Smooth muscle cell (in vitro differentiated cells): ENCODE measurements around the gene EYA3. TPM values are rescaled to one million over a fixed set of nuclear protein-coding genes. Genes with fewer than 3 reads are reported as not detected.

ENCODE experiments used
- DNase-seq: peaks from one replicate; lab custom pipeline; 2025; ENCODE audit not compliant: unreplicated experiment; lab: John Stamatoyannopoulos, UW
- H2AFZ ChIP-seq: fragments of 200-600 bp; sonication (generic); 2 replicates; pipeline ENCODE4 v1.6.0; 2016; ENCODE audit warnings: antibody characterized with exemption, low read depth, mild to moderate bottlenecking
- H3F3A ChIP-seq: fragments of 200-600 bp; sonication (generic); 2 replicates; pipeline ENCODE4 v1.6.0; 2017; ENCODE audit warnings: antibody characterized with exemption, low read depth
- H3K27ac ChIP-seq: fragments of 200-600 bp; sonication (generic); 2 replicates; pipeline ENCODE4 v1.5.1; 2016; ENCODE audit warnings: low read depth, mild to moderate bottlenecking
- H3K27me3 ChIP-seq: fragments of 200-600 bp; sonication (generic); 2 replicates; pipeline ENCODE4 v1.6.1; 2016; ENCODE audit warnings: low read depth, mild to moderate bottlenecking
- H3K36me3 ChIP-seq: fragments of 200-600 bp; sonication (generic); 2 replicates; pipeline ENCODE4 v1.5.1; 2016; ENCODE audit warnings: low read depth
- H3K4me1 ChIP-seq: fragments of 200-600 bp; sonication (generic); 2 replicates; pipeline ENCODE4 v1.5.1; 2016; ENCODE audit warnings: low read depth
- H3K4me2 ChIP-seq: fragments of 200-600 bp; sonication (generic); 2 replicates; pipeline ENCODE4 v1.6.0; 2016; ENCODE audit warnings: mild to moderate bottlenecking
- H3K4me3 ChIP-seq: fragments of 200-600 bp; sonication (generic); 2 replicates; pipeline ENCODE4 v1.5.1; 2016; ENCODE audit warnings: mild to moderate bottlenecking
- H3K79me2 ChIP-seq: fragments of 200-600 bp; sonication (generic); 2 replicates; pipeline ENCODE4 v1.6.0; 2016; ENCODE audit warnings: low read depth, mild to moderate bottlenecking
- H3K9ac ChIP-seq: fragments of 200-600 bp; sonication (generic); 2 replicates; pipeline ENCODE4 v1.6.0; 2016; ENCODE audit warnings: low read depth
- H3K9me3 ChIP-seq: fragments of 200-600 bp; sonication (generic); replicated peaks from 2 replicates; pipeline ENCODE4 v1.5.1; 2016; ENCODE audit warnings: low read depth
- H4K20me1 ChIP-seq: fragments of 200-600 bp; sonication (generic); 2 replicates; pipeline ENCODE4 v1.6.0; 2016; ENCODE audit warnings: low read depth
- WGBS: methylation state at CpG from one replicate; pipeline ENCODE4 v1.1.7; 2016; ENCODE audit warnings: low lambda C conversion rate; 5-methylcytosine and 5-hydroxymethylcytosine counted together
- polyA plus RNA-seq: library from polyadenylated mRNA; unstranded; fragments of >200 nt; fragmentation: Nextera tagmentation; extraction: Ambion mirVana; gene quantifications from 2 replicates; pipeline ENCODE4 v1.2.1, GENCODE V29; 2016
- total RNA-seq: library from RNA; depleted of rRNA; stranded (reverse); fragments of >200 nt; gene quantifications from 2 replicates; pipeline ENCODE4 v1.2.3, GENCODE V29; 2014
- TF ChIP-seq, protein P1 (sequence below): fragments of 200-600 bp; sonication (generic); IDR thresholded peaks from 2 replicates; pipeline ENCODE4 v1.5.1; 2017; ENCODE audit warnings: borderline replicate concordance, mild to moderate bottlenecking, antibody characterized with exemption; ENCODE audit not compliant: insufficient read depth, poor library complexity, severe bottlenecking

Gene EYA3
- total and polyA plus RNA-seq, 2 experiments from 2014 or later, result 3.8 to 17.1 TPM

DNA sequence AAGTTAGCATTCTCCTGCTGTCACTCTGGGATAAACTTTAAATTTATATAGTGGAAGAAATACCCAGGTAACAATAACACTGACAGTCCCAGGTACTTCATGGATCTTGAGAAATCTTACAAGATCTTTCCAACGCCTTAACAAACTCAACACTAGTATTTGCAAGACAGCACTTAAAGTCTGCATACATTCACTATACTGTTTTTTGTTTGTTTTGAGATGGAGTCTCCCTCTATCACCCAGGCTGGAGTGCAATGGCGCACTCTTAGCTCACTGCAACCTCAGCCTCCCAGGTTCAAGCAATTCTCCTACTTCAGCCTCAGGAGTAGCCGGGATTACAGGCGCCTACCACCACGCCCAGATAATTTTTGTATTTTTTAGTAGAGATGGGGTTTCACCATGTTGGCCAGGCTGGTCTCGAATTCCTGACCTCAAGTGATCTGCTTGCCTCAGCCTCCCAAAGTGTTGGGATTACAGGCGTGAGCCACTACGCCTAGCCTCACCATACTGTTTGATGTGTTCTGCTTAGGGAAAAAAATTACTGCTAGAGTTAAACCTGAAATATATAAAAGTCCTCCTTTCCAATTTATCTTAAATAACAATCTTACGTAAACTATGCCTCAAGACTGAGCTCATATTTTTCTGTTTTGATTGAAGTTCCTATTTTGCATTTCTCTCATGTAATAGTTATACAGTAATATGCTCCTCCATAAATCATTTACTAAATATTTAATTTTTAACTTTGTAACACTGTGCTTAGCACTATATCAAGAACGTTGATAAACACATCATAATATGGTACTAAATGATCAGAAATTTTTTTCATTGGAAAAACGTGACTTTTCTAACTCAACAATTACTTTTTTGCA, 17.5 kb downstream of the EYA3 start:
- H2AFZ ChIP-seq, result no peak overlapping the region
- no peak overlapping the region for H3K9ac ChIP-seq
- no peaks in the 10 kb centered on the region for H3K9me3 ChIP-seq
- no peak overlapping the region for H3K4me3 ChIP-seq
- no peak overlapping the region for H3K4me2 ChIP-seq
- H3K36me3 ChIP-seq, result no peaks in the 10 kb centered on the region
- no peaks in the 10 kb centered on the region for H3K27me3 ChIP-seq
- TF ChIP-seq, protein P1, sequence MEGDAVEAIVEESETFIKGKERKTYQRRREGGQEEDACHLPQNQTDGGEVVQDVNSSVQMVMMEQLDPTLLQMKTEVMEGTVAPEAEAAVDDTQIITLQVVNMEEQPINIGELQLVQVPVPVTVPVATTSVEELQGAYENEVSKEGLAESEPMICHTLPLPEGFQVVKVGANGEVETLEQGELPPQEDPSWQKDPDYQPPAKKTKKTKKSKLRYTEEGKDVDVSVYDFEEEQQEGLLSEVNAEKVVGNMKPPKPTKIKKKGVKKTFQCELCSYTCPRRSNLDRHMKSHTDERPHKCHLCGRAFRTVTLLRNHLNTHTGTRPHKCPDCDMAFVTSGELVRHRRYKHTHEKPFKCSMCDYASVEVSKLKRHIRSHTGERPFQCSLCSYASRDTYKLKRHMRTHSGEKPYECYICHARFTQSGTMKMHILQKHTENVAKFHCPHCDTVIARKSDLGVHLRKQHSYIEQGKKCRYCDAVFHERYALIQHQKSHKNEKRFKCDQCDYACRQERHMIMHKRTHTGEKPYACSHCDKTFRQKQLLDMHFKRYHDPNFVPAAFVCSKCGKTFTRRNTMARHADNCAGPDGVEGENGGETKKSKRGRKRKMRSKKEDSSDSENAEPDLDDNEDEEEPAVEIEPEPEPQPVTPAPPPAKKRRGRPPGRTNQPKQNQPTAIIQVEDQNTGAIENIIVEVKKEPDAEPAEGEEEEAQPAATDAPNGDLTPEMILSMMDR, result no peak
- H4K20me1 ChIP-seq, result peaks cover 66% of the 10 kb centered on the region
- H3F3A ChIP-seq, result no peaks in the 10 kb centered on the region
- no peak overlapping the region for H3K27ac ChIP-seq
- peaks cover 6% of the 10 kb centered on the region for H3K4me1 ChIP-seq
- WGBS, result 97% methylated on average over 11 of the region's 11 CpGs
- H3K79me2 ChIP-seq, result peaks cover 79% of the 10 kb centered on the region
- DNase-seq, result no peak

DNA sequence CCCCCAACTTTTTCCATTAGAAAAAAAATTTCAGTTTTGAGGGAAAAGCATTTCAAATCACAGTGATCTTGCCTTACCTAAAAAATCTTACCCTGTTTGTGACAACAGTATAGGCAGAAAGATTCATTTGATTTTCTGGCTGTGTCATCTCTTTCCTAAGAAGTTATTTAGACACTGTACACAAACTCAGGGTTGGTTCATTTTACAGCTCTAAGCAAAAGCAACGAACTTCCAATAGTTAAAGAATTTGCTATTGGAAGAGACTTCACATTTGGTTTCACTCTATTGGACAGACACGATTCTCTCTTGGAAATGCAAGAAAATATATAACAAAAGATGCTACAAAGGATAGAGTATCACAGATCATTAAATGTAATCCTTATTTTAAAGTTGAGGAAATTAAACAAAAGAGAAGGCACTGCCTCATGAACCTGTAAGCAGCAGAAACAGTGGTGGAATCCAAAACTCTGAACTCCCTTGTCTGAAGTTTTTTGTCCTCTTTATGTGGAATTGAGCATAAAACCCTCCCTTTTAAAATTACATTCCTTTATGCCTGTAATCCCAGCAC, 20.8 kb downstream of the EYA3 start:
- Histone ChIP-seq H3K79me2 (peaks cover 77% of the 10 kb centered on the region), H3K36me3 (no peaks in the 10 kb centered on the region), H2AFZ (no peak overlapping the region), H3K27ac (no peak overlapping the region), H4K20me1 (peaks cover 44% of the 10 kb centered on the region), H3F3A (no peaks in the 10 kb centered on the region), H3K4me3 (no peak overlapping the region), H3K4me1 (peaks cover 6% of the 10 kb centered on the region), H3K9me3 (no peaks in the 10 kb centered on the region), H3K4me2 (no peak overlapping the region), H3K27me3 (no peaks in the 10 kb centered on the region), H3K9ac (no peak overlapping the region)
- WGBS, result 93% methylated on average over 2 of the region's 2 CpGs
- DNase-seq, result no peak
- TF ChIP-seq, protein P1, result no peak

DNA sequence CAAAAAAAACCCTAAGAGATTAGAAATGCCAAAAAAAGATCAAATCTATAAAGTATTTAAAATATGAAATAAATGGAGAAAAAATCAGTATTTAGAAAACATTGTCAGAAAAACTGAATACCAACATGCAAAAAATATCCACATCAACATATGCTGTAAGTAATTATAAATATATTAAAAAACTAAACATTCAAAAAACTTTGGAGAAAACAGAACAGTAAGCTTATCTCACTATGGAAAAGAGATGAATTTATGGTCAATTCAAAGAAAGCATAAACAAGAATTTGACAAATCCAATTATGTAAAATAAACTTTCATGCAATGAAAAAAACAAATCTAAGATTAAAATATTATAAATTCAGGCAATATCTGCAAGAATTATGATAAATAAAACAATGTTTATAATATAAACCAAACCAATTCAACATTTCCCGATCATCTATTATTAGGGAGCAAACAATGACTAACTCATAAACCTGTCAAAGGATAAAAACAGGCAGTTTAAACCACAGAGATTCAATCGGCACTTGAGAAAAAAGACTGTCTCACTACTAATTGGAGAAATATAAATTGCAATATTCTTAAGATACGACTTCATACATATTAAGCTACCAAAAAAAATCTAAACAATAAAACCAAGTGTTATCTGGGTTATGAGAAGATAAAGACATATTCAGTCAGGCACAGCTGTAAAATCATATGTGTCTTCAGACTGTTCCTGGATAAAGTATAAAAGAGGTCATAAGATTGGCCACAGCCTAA, 21.8 kb downstream of the EYA3 start:
- Histone ChIP-seq H3K27ac (peak overlapping the region; percentile 11), H2AFZ (no peak overlapping the region), H3K9ac (no peak overlapping the region), H3K4me2 (peak overlapping the region; percentile 20), H3F3A (no peaks in the 10 kb centered on the region), H3K79me2 (peaks cover 75% of the 10 kb centered on the region), H3K4me1 (peaks cover 6% of the 10 kb centered on the region), H3K27me3 (no peaks in the 10 kb centered on the region), H4K20me1 (peaks cover 34% of the 10 kb centered on the region), H3K4me3 (no peak overlapping the region), H3K9me3 (no peaks in the 10 kb centered on the region), H3K36me3 (no peaks in the 10 kb centered on the region)
- TF ChIP-seq, protein P1, result no peak
- 82% methylated on average over 3 of the region's 3 CpGs for WGBS
- no peak for DNase-seq
